ENCODE data around the gene CEP76. TPM values are rescaled to one million over a fixed set of nuclear protein-coding genes. Genes with fewer than 3 reads are reported as not detected.
A peak's percentile ranks its signal among the peaks of the same experiment; 100 is the strongest.

The CEP76 gene
- total RNA-seq, 6 donors from 2014 or later, result 3.9 to 18.9 (median 5.4) TPM

- Histone ChIP-seq H3K4me1 (no peaks in the 10 kb centered on the region), H3K27ac (no peak overlapping the region), H3K27me3 (no peaks in the 10 kb centered on the region), H3K9me3 (no peaks in the 10 kb centered on the region), H3K4me3 (no peak overlapping the region), H3K36me3 (no peaks in the 10 kb centered on the region)
- WGBS, 2 donors, result 86 to 88% methylated on average over 7 of the region's 7 CpGs
- TF ChIP-seq POLR2A (IDR thresholded peaks at IDR 0.05) (no peak), CTCF (IDR thresholded peaks at IDR 0.05) (no peak), POLR2AphosphoS5 (IDR thresholded peaks at IDR 0.05) (no peak), EP300 (IDR thresholded peaks at IDR 0.05) (no peak)
- no peak for ATAC-seq (ENCODE audit: low FRiP score in 2 of 2)
- no peak for DNase-seq
Measured at GRCh38 chr18:12745095-12745795, 42.7 kb upstream of the CEP76 start.

- Histone ChIP-seq H3K36me3 (no peaks in the 10 kb centered on the region), H3K9me3 (no peaks in the 10 kb centered on the region), H3K4me3 (no peak overlapping the region), H3K4me1 (no peaks in the 10 kb centered on the region), H3K27me3 (no peaks in the 10 kb centered on the region), H3K27ac (no peak overlapping the region)
- DNase-seq (no peak), ATAC-seq (ENCODE audit: low FRiP score in 2 of 2) (peak in 1 of 2 donors; percentile 75)
- WGBS, 2 donors, result 0 to 10% methylated on average over 2 of the region's 2 CpGs
- no peak for TF ChIP-seq EP300 (IDR thresholded peaks at IDR 0.05)
- TF ChIP-seq POLR2A (IDR thresholded peaks at IDR 0.05), result no peak
- no peak for TF ChIP-seq POLR2AphosphoS5 (IDR thresholded peaks at IDR 0.05)
- peak in 5 of 6 experiments; percentile 25 to 66 (median 54) for TF ChIP-seq CTCF (IDR thresholded peaks at IDR 0.05)
Measured at GRCh38 chr18:12744103-12744502, 41.6 kb upstream of the CEP76 start.

- Histone ChIP-seq H3K27me3 (no peaks in the 10 kb centered on the region), H3K9me3 (no peaks in the 10 kb centered on the region), H3K4me3 (no peak overlapping the region), H3K36me3 (no peaks in the 10 kb centered on the region), H3K27ac (no peak overlapping the region), H3K4me1 (no peaks in the 10 kb centered on the region)
- ATAC-seq (ENCODE audit: low FRiP score in 2 of 2) (no peak), DNase-seq (no peak)
- 82 to 84% methylated on average over 5 of the region's 5 CpGs for WGBS, 2 donors
- TF ChIP-seq CTCF (IDR thresholded peaks at IDR 0.05) (no peak), POLR2A (IDR thresholded peaks at IDR 0.05) (no peak), EP300 (IDR thresholded peaks at IDR 0.05) (no peak), POLR2AphosphoS5 (IDR thresholded peaks at IDR 0.05) (no peak)
Measured at GRCh38 chr18:12742453-12742852, 39.9 kb upstream of the CEP76 start.

GRCh38 chr18:12741351-12741750 is 38.8 kb upstream of the CEP76 start:
- TF ChIP-seq EP300 (IDR thresholded peaks at IDR 0.05) (no peak), POLR2A (IDR thresholded peaks at IDR 0.05) (no peak), CTCF (IDR thresholded peaks at IDR 0.05) (no peak), POLR2AphosphoS5 (IDR thresholded peaks at IDR 0.05) (no peak)
- ATAC-seq (ENCODE audit: low FRiP score in 2 of 2) (no peak), DNase-seq (no peak)
- WGBS, 2 donors, result 70 to 73% methylated on average over 6 of the region's 6 CpGs
- Histone ChIP-seq H3K4me1 (no peaks in the 10 kb centered on the region), H3K36me3 (no peaks in the 10 kb centered on the region), H3K9me3 (no peaks in the 10 kb centered on the region), H3K27me3 (no peaks in the 10 kb centered on the region), H3K27ac (no peak overlapping the region), H3K4me3 (no peak overlapping the region)
